Measurements from ENCODE around the gene METRNL. TPM values are rescaled to one million over a fixed set of nuclear protein-coding genes. Genes with fewer than 3 reads are reported as not detected.
A peak's percentile ranks its signal among the peaks of the same experiment; 100 is the strongest.

Gene METRNL
- 33.8 and 40.9 TPM in 2 replicates for total RNA-seq (2022)
- Bru-seq, nascent RNA = percentile 66 among the genes with signal in this experiment
- BruChase-seq, experiment 1, labeled RNA remaining after a 2-hour chase = percentile 64 among the genes with signal in this experiment
- percentile 58 among the genes with signal in this experiment for BruChase-seq, experiment 2, labeled RNA remaining after a 6-hour chase
- long read RNA-seq, transcript METRNL-201 (4 exons, 1,605 nt) = major isoform, 27 of 35 reads
- long read RNA-seq, partial matches to known transcripts = 1 of 35 reads
- long read RNA-seq, other reads (novel, unspliced or antisense) = 4 of 35 reads

- Mint-ChIP-seq H3K4me3 (ENCODE audit: unreplicated experiment) (peak within 1 kb of the TSS; percentile 63), H3K27ac (ENCODE audit: unreplicated experiment) (no peak within 1 kb of the TSS), H3K4me1 (ENCODE audit: low read depth, unreplicated experiment) (peaks cover 19% of the 10 kb centered on the region), H3K9me3 (ENCODE audit: unreplicated experiment) (no peaks in the 10 kb centered on the region), H3K36me3 (ENCODE audit: insufficient read depth, unreplicated experiment) (peaks cover 37% of the 10 kb centered on the region), H3K27me3 (ENCODE audit: insufficient read depth, unreplicated experiment) (peaks cover 3% of the 10 kb centered on the region)
- ChIA-PET POLR2A (interaction anchor here (0.5 to 1.1 kb wide), 7 partner anchors 12 to 338 kb away, joined by 3 to 8 read pairs (median 5); no protein-coding TSS in a partner anchor), CTCF (interaction anchor here (0.6 kb wide), 1 partner anchor 103 kb away, joined by 3 read pairs; no protein-coding TSS in a partner anchor)
- no peak for TF ChIP-seq CTCF (IDR thresholded peaks at IDR 0.05; ENCODE audit: insufficient read depth in 1 of 2, low read depth in 1 of 2, low read length in 1 of 2, severe bottlenecking in 1 of 2, unreplicated experiment in 1 of 2)
- peaks cover 2% of the 10 kb centered on the region; the same call in 1 of the 2 replicates for H3K36me3 ChIP-seq (ENCODE audit: control insufficient read depth, insufficient read depth, low read length)
- H3K9me3 ChIP-seq = no peaks in the 10 kb centered on the region
- no TSS peak for BruUV-seq (replicated peaks)
- H3K4me3 ChIP-seq (ENCODE audit: low read depth, low read length) = peak within 1 kb of the TSS; percentile 60
- peak; percentile 69 to 85 for DNase-seq
- peaks cover 46% of the 10 kb centered on the region for H3K4me1 ChIP-seq
- H3K27me3 ChIP-seq (replicated peaks; ENCODE audit: control insufficient read depth, insufficient read depth, low read length) = no peaks in the 10 kb centered on the region; the same call in 1 of the 2 replicates
- intact Hi-C loops (cut with micrococcal nuclease; ENCODE audit: unreplicated experiment) = no loop called here
Observed at GRCh38 chr17:83079352-83079747, at the start of gene METRNL. Gene METRNL, plus strand, starts transcription at chr17:83079609. Its CDS starts 207 bp downstream, at chr17:83079816.

GRCh38 chr17:83030432-83030831, 49.0 kb upstream of the METRNL start:
- no peak overlapping the region for H3K27ac Mint-ChIP-seq (ENCODE audit: unreplicated experiment)

More at GRCh38 chr17:83030432-83030831, 49.0 kb upstream of the METRNL start:
- H3K36me3 Mint-ChIP-seq (ENCODE audit: insufficient read depth, unreplicated experiment) = no peaks in the 10 kb centered on the region
- POLR2A ChIA-PET = no interaction called here
- CTCF ChIA-PET = no interaction called here
- no peaks in the 10 kb centered on the region for H3K4me1 Mint-ChIP-seq (ENCODE audit: low read depth, unreplicated experiment)
- H3K27me3 ChIP-seq (replicated peaks; ENCODE audit: control insufficient read depth, insufficient read depth, low read length) = no peaks in the 10 kb centered on the region
- TF ChIP-seq CTCF (IDR thresholded peaks at IDR 0.05; ENCODE audit: insufficient read depth in 1 of 2, low read depth in 1 of 2, low read length in 1 of 2, severe bottlenecking in 1 of 2, unreplicated experiment in 1 of 2) = no peak
- no peak overlapping the region for H3K4me3 Mint-ChIP-seq (ENCODE audit: unreplicated experiment)
- no peak overlapping the region for H3K4me3 ChIP-seq (ENCODE audit: low read depth, low read length)
- intact Hi-C loops (cut with micrococcal nuclease; ENCODE audit: unreplicated experiment) = no loop called here
- no peak for DNase-seq
- H3K27me3 Mint-ChIP-seq (ENCODE audit: insufficient read depth, unreplicated experiment) = no peaks in the 10 kb centered on the region
- no peaks in the 10 kb centered on the region for H3K36me3 ChIP-seq (ENCODE audit: control insufficient read depth, insufficient read depth, low read length)
- H3K9me3 Mint-ChIP-seq (ENCODE audit: unreplicated experiment) = no peaks in the 10 kb centered on the region
- H3K4me1 ChIP-seq = no peaks in the 10 kb centered on the region
- BruUV-seq (replicated peaks) = no TSS peak
- no peaks in the 10 kb centered on the region for H3K9me3 ChIP-seq

All from Caco-2 (cell line).